ENCODE results near the gene PEX13. TPM values are rescaled to one million over a fixed set of nuclear protein-coding genes. Genes with fewer than 3 reads are reported as not detected.
"Not testable (repeated sequence)": the region's sequence is repeated elsewhere in the genome, so short reads cannot be mapped to it uniquely, and the experiment has no call there.

Gene PEX13
- total RNA-seq, 1 donor from 2014 or later = 31.3 TPM

DNA sequence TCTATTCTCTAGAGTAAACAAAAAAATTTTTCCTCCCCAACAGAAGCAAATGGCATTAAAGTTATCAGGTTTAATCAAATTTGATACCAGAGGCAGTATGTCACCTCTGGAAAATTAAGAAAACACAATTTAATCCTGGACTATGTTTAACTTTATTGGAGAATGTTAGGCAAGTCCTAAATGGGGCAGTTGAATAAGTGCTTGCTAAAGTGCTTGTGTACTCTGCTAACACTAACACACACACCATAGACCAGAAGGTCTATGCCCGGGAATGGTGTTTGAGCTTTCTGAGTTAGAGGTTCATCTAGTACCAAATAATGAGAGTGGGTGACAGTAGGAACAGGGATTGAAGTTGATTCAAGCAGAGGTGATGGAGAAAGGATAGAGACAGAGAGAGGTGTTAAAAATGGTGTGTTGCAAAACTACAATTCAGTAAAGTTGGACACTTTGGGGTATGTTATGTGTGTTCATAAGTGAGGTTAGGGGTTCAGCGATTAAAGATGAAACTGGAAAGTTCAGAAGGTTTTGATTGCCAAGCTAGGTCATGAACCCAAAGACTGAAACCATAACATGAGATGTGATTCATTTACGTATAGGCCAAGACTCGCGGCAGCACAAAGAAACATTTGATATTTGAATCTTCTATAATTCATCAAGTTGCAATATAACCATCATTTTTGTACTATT is 40.5 kb upstream of the PEX13 start:
- Mint-ChIP-seq H3K9me3 (no peaks in the 10 kb centered on the region), H3K27me3 (ENCODE audit: low read depth) (no peaks in the 10 kb centered on the region)

GRCh38 chr2:60977562-60977895 is 40.0 kb upstream of the PEX13 start:
- peaks cover 34% of the 10 kb centered on the region for H3K4me1 Mint-ChIP-seq
- peak overlapping the region; percentile 73 for H3K27ac Mint-ChIP-seq
- TF ChIP-seq, protein P1, sequence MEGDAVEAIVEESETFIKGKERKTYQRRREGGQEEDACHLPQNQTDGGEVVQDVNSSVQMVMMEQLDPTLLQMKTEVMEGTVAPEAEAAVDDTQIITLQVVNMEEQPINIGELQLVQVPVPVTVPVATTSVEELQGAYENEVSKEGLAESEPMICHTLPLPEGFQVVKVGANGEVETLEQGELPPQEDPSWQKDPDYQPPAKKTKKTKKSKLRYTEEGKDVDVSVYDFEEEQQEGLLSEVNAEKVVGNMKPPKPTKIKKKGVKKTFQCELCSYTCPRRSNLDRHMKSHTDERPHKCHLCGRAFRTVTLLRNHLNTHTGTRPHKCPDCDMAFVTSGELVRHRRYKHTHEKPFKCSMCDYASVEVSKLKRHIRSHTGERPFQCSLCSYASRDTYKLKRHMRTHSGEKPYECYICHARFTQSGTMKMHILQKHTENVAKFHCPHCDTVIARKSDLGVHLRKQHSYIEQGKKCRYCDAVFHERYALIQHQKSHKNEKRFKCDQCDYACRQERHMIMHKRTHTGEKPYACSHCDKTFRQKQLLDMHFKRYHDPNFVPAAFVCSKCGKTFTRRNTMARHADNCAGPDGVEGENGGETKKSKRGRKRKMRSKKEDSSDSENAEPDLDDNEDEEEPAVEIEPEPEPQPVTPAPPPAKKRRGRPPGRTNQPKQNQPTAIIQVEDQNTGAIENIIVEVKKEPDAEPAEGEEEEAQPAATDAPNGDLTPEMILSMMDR (IDR thresholded peaks at IDR 0.05; ENCODE audit: unreplicated experiment) = no peak
- no peaks in the 10 kb centered on the region for H3K27me3 Mint-ChIP-seq (ENCODE audit: low read depth)
- no peak overlapping the region for H3K4me3 Mint-ChIP-seq
- no peaks in the 10 kb centered on the region for H3K9me3 Mint-ChIP-seq
- H3K36me3 Mint-ChIP-seq = no peaks in the 10 kb centered on the region
- DNase-seq (ENCODE audit: low spot score in 2 of 2, unreplicated experiment in 2 of 2) = no peak

More for the DNA sequence above, 40.5 kb upstream of the PEX13 start:
- no peak for DNase-seq (ENCODE audit: low spot score in 2 of 2, unreplicated experiment in 2 of 2)
- Mint-ChIP-seq H3K4me3 (no peak overlapping the region), H3K27ac (peak overlapping the region; percentile 73), H3K36me3 (no peaks in the 10 kb centered on the region), H3K4me1 (peaks cover 34% of the 10 kb centered on the region)
- TF ChIP-seq, protein P1 (IDR thresholded peaks at IDR 0.05; ENCODE audit: unreplicated experiment) = no peak

DNA sequence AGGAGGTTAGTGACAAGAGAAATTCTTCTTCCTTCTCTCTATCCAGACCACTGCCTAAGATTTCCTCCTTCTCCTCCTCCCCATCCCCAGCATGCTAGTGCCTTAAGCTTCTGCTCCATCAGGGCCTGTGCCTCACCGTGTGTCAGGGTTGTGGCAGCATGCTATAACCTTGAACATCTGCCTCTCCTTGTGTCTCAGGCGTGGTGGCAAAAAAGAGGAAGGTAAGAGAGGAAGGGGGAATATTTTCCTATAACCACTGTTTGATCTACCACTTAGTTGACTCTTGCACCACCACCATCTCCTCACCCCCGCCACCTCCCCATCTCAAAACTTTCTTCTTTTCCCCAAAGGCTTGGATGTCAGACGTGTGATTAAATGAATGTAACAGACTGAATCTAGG is 38.3 kb upstream of the PEX13 start:
- TF ChIP-seq, protein P1 (IDR thresholded peaks at IDR 0.05; ENCODE audit: unreplicated experiment) = no peak
- no peaks in the 10 kb centered on the region for H3K36me3 Mint-ChIP-seq
- DNase-seq (ENCODE audit: low spot score in 2 of 2, unreplicated experiment in 2 of 2) = no peak
- H3K9me3 Mint-ChIP-seq = no peaks in the 10 kb centered on the region
- no peak overlapping the region for H3K4me3 Mint-ChIP-seq
- H3K27ac Mint-ChIP-seq = peak overlapping the region; percentile 19
- H3K27me3 Mint-ChIP-seq (ENCODE audit: low read depth) = no peaks in the 10 kb centered on the region
- peaks cover 34% of the 10 kb centered on the region for H3K4me1 Mint-ChIP-seq

GRCh38 chr2:60980071-60980815 is 37.3 kb upstream of the PEX13 start:
- Mint-ChIP-seq H3K27ac (no peak overlapping the region), H3K4me1 (peaks cover 34% of the 10 kb centered on the region), H3K27me3 (ENCODE audit: low read depth) (no peaks in the 10 kb centered on the region), H3K4me3 (no peak overlapping the region), H3K9me3 (no peaks in the 10 kb centered on the region), H3K36me3 (no peaks in the 10 kb centered on the region)
- no peak for DNase-seq (ENCODE audit: low spot score in 2 of 2, unreplicated experiment in 2 of 2)
- TF ChIP-seq, protein P1 (IDR thresholded peaks at IDR 0.05; ENCODE audit: unreplicated experiment) = no peak

DNA sequence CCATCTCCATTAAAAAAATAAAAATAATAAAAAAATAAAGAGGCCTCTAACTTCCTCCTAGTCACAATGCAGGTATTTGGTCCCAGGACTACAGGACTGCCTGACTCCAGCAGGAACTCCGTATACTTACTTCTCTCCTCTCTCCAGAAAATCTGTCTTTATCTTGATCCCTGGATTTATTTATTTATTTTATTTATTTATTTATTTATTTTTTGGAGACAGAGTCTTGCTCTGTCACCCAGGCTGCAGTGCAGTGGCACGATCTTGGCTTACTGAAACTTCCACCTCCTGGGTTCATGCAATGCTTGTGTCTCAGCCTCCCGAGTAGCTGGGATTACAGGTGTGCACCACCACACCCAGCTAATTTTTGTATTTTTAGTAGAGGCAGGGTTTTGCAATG is 35.5 kb upstream of the PEX13 start:
- not testable (repeated sequence) for H3K27me3 Mint-ChIP-seq (ENCODE audit: low read depth); DNase-seq (ENCODE audit: low spot score in 2 of 2, unreplicated experiment in 2 of 2); H3K4me3 Mint-ChIP-seq; H3K9me3 Mint-ChIP-seq; H3K36me3 Mint-ChIP-seq; H3K27ac Mint-ChIP-seq
- H3K4me1 Mint-ChIP-seq = peaks cover 19% of the 10 kb centered on the region

- no peak for DNase-seq (ENCODE audit: low spot score in 2 of 2, unreplicated experiment in 2 of 2)
- Mint-ChIP-seq H3K36me3 (no peaks in the 10 kb centered on the region), H3K4me3 (no peak overlapping the region), H3K27me3 (ENCODE audit: low read depth) (no peaks in the 10 kb centered on the region), H3K9me3 (no peaks in the 10 kb centered on the region), H3K4me1 (peaks cover 6% of the 10 kb centered on the region), H3K27ac (no peak overlapping the region)
- TF ChIP-seq, protein P1 (IDR thresholded peaks at IDR 0.05; ENCODE audit: unreplicated experiment) = no peak
Observed at GRCh38 chr2:60984720-60985119, 32.8 kb upstream of the PEX13 start.
